ENCODE measurements around the gene RAD1.

Gene RAD1

GRCh38 chr5:34915856-34916192 is 520 bp upstream of the RAD1 start:
- no peak for DNase-seq

DNA sequence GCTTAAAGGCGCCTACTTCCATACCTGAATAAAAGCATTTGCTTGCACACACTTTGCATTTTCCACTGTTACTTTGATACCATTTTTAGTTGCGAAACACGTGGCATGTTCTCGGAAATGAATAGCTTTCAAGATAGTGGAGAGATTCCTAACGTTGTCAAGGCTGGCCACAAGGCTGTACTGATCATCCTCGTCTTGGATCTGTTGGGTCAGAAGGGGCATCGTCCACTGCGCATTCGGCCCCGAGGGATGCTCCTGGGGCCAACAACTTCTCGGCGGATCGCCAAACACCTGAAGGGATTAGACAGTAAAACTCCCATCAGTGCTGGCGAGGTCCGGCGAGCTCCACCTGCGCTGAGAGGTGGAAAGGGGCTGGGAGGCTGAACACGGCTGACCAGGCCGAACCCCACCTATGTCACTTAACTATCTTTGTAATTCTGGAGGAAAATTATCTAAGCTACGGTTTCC is 599 bp downstream of the RAD1 start:
- no peak for DNase-seq

GRCh38 chr5:34913072-34913471 is 2.2 kb downstream of the RAD1 start:
- DNase-seq: no peak

DNA sequence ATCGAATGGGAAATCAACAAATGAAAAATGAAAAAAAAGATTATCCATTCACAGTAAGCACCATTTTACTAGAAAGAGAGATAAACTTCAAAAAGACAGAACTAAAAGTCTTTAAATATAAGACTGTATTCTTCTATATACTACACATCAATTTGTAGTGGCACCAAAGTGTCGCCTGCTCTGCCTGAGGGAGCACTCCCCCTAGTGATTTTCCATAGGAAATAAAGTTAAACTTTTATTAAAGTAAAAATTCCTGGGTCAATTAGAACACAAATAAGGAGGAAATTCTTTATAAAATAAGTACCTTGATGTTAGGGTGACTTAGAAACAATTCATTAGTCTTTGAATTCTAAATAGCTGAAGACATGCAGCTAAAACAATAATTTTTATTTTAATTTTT is 9.7 kb downstream of the RAD1 start:
- no peak for DNase-seq

GRCh38 chr5:34903260-34903659 is 12.0 kb downstream of the RAD1 start:
- DNase-seq: no peak

DNA sequence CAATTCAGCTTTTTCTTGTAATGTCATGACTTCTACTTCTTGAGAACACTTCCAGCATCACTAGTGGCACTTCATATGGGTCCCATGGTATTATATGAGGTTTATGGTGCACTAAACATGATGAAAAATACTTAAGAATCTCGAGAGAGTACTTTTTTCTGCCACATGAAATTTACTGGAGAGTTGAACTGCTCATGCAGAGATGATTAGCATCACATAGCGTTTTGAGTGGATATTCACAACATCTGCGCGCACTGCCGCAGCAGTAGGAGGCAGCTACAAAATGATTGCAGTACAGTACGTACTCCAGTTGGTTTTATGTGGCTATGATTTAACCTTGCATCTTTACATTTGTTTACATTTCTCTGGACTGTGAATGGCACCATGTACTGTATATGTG is 14.7 kb downstream of the RAD1 start:
- no peak for DNase-seq

- no peak for DNase-seq
These were observed 16.2 kb downstream of the RAD1 start for GRCh38 chr5:34899066-34899465.

- DNase-seq: peak; percentile 51
These were observed 16.9 kb downstream of the RAD1 start for GRCh38 chr5:34898258-34898895.

DNA sequence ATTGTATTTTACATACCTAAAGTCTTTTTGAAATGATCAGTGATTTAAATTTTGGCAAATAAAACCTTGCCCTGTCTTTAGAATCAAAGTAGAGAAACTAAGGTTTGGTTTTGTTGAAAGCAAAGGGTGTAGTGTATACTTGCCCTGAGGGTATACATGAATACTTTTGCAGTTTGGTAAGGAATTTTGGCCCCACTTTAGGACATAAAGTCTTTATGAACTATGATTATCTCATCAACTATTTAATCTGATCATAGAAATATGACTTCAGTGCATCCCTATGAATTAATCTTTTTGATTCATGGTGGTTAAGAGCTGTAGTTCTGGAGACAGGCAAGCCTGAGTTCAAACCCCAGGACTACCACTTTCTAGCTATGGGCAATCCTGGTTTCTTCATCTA is 17.7 kb downstream of the RAD1 start:
- no peak for DNase-seq

- no peak for DNase-seq
These were observed 19.5 kb downstream of the RAD1 start for GRCh38 chr5:34895641-34896419.

DNA sequence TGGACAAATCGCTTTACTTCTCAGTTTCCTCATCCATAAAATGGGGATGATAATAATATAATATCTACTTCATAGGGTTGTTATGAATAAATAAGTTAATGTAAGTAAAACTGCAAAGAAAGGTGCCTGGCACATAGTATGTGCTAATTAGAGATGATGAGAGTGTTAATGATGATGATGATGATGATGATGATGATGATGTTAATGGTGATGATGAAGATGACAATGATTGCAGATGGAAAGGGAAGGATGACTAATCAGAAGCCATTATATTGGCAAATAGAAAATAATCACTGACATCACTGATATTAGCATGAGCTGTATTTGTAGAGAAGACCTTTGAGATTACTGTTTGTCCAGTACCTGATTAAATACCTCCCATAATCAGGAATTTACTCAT is 20.6 kb downstream of the RAD1 start:
- no peak for DNase-seq

DNA sequence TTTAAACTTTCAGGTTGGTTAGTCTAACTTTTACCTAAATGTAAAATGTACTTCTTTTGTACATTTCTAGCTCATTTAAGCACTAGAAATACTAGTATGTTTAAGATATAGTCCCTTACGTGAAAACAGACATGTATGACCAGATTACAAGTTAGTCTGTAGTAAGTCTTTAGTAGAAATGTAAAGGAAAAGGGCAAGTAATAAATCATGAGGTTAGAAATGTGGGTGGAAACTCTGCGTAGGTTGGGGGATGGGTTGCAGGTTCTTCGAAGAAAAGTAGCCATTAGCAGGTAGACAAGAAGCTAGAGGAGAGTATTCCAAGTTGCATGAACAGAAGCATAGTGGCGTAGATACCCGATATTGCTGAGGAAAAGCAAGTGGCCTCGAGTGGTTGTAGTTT is 22.9 kb downstream of the RAD1 start:
- DNase-seq: no peak

GRCh38 chr5:34891981-34892380 is 23.3 kb downstream of the RAD1 start:
- DNase-seq: no peak

DNA sequence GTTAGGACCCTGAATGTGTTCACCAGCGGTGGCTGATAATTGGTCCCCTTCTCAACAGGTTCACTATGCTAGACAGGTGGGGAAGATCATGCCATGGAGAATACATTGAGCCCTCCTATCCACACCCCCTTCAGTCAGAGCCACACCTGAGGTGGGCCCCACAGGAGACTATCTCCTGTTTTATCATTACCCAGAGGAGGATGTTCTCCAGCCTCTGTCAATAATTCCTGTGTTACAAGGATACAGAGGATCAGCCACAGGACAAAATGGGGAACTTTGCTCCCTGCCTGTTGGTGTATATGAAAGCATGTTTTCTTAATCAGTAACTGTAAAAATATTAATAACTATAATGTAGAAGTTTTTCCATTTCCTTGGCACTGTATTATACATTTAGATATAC is 25.9 kb downstream of the RAD1 start:
- no peak for DNase-seq

DNA sequence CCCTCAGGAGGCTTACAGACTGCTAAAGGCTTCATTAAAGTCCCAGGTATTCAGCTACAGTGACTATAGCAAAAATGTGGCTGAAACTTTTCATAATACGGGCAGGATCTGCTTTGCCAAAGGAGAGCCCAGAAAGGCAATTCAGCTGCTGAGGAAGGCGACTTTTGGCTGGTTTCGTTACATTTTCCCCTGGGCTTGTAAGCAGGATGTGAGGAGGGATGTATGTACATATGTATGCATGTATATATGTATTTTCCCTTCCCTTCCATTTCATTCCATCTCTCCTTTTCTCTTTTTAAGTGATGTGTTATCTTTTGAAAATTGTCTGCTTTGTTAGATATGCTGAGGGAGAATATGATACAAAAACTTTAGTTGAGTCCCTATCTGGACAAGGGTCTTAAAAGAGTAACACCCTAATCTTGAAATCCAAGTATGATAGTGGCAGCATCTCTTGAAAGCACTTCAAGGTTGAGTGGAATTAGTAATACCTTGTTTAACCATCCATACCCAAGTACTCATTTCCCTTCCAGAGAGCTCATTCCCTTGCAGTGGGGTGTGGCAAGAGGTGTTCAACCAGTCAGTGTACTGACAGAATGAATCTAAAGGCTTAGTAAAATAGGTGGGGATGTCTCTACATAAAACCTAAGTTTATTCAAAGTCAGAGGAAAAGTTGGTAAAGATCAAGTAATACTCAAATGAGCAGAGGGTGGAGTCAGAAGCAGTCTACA is 28.7 kb downstream of the RAD1 start:
- no peak for DNase-seq

GRCh38 chr5:34881246-34881645 is 34.1 kb downstream of the RAD1 start:
- DNase-seq: no peak

DNA sequence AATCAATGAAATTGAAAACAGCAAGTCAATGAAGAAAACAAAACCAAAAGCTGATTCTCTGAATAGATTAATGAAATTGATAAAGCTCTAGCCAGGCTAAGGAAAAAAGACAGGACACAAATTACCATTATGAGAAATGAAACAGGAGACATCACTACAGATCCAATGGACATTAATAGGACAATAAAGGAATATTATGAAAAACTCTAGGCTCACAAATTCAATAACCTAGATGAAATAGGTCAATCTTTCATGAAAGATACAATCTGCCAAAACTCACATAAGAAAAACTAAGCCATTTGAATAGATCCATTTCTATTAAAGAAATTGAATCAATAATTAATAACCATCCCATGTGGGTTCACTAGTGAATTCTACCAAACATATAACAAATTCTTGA is 39.0 kb downstream of the RAD1 start:
- no peak for DNase-seq

GRCh38 chr5:34870382-34870781 is 44.9 kb downstream of the RAD1 start:
- DNase-seq: no peak

DNA sequence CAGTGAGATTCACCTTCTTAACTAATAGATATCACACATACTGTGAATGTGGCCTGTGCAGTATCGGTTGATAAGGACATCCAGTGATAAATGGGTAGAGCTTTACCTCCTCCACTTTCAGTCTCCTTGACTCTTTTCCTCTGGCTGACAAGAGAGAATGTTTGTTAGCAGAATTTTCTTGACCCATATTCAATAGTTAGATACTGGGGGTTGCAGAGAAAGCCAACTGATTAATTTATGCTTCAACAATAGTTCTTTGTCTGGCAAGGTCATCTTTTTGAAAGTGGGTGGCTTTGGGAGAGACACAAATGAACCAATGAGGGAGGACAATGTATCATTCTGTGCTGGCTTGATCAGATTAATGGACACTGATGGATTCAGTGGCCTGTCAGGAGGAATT is 46.0 kb downstream of the RAD1 start:
- no peak for DNase-seq

GRCh38 chr5:34868791-34869190 is 46.5 kb downstream of the RAD1 start:
- no peak for DNase-seq

GRCh38 chr5:34867660-34868059 is 47.6 kb downstream of the RAD1 start:
- no peak for DNase-seq

- no peak for DNase-seq
These were observed 48.3 kb downstream of the RAD1 start for GRCh38 chr5:34866989-34867471.

GRCh38 chr5:34865091-34865490 is 50.2 kb downstream of the RAD1 start:
- no peak for DNase-seq

DNA sequence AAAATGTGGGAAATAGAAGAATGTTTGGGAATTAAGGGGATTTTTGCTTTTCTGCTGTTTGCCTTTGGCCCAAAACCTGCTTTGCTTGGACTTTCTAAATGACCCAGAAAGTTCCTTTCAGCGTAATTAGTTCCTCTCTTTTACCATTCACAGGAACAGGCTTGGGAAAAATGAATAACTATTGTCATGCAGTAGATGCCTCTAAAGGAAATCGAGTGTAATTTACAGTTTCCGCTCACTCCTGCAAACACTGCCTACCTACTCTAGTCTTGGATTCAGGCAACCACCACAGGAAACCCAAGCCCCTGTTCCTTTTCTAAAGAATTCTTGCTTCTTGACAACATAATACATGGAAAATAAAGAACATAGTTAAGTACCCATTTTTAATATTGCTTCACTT is 51.4 kb downstream of the RAD1 start:
- no peak for DNase-seq
